Stimulated activated CD4-positive, alpha-beta T cell treated with anti-CD3 and anti-CD28 coated beads, Interleukin-2, amount 100 ng/mL, for 48 hours (primary cell): ENCODE data around the gene RAB31.
"Not testable (repeated sequence)": the region's sequence is repeated elsewhere in the genome, so short reads cannot be mapped to it uniquely, and the experiment has no call there.

Source experiments
- DNase-seq, 2 donors: peaks; one replicate each; pipeline ENCODE4 v3.0.0-alpha.2; 2020

Gene RAB31

GRCh38 chr18:9870431-9871008 lies 162.4 kb downstream of the RAB31 start:
- DNase-seq, result no peak

GRCh38 chr18:9871244-9871746 lies 163.2 kb downstream of the RAB31 start:
- no peak for DNase-seq

GRCh38 chr18:9872823-9873222 lies 164.7 kb downstream of the RAB31 start:
- no peak for DNase-seq

- no peak for DNase-seq
Measured at GRCh38 chr18:9874728-9875127, 166.6 kb downstream of the RAB31 start.

DNA sequence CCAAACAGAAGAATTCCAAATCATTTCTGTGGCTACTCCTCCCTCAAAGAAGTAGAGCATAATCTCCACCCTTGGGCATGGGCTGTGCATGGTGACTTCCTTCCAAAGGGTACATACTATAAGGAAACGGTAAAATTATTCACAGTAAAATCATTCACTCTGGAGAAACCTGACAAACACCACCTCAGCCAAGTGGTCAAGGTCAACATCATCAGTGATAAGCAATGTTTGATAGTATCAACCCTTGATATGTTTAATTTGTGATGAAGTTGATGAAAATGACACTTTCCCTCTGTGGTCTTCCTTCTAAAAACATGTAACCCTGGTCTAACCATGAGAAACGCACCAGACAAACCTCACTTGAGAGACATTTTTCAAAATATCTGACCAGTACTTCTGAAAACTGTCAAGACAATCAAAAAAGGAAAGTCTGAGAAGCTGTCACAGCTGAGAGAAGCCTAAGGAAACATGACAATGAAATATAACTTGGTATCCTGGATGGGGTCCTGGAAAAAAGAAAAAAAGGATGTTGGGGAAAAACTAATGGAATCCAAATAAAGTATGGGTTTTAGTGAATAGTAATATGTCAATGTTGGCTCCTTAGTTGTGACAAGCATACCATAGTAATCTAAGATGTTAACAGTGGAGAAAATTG lies 168.2 kb downstream of the RAB31 start:
- DNase-seq, result no peak

DNA sequence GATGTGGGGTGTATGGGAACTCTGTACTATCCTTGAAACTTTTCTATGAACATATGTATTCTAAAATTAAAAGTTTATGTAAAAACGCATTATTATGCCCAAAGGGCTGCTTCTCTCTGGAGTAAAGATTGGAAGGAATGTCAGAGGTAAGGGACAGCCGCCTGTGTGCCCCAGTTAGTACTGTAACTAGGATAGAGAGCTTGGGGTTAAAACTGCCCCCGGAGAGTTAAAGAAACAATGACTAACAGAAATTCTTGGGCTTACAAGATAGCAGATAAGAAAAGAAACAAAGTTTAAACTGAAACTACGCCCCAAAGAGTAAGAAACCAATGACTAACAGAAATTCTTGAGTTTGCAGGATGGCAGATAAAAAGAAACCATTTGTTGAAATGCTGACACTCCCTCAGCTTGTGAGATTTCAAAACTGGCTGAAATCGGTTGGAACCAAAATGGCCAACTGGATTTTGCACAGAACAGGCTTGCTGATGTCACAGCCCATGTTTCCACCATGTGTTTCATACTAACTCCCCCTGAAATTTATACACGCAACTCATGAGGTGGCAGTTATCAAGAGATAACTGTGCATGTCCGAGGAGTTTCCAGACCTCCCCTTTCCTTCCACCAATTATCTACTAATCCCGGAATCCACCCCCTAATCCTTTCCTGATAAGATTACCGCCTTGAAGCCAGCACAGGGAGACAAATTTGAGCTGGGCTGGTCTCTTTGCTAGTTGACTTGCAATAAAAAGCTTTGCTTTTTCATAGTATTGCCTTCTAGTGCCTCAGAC lies 169.0 kb downstream of the RAB31 start:
- no peak for DNase-seq

GRCh38 chr18:9877655-9878014 lies 169.5 kb downstream of the RAB31 start:
- no peak for DNase-seq

DNA sequence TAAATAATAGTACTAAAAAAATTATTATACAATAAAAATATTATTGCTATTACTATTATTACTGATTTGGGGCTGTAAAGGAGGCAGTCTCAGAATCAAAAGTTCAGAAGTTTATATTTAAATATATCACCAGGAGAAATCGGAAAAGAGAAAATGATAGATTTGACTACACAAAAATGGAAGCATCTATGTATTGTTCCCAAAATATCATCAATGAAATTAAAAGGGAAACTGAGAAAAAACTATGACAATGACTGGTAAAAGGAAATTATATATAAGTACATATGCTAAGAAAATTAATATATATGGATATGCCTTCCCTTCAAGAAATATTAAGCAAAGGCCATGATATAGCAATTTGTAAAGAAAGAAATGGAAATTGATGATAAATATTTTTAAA lies 170.0 kb downstream of the RAB31 start:
- no peak for DNase-seq

DNA sequence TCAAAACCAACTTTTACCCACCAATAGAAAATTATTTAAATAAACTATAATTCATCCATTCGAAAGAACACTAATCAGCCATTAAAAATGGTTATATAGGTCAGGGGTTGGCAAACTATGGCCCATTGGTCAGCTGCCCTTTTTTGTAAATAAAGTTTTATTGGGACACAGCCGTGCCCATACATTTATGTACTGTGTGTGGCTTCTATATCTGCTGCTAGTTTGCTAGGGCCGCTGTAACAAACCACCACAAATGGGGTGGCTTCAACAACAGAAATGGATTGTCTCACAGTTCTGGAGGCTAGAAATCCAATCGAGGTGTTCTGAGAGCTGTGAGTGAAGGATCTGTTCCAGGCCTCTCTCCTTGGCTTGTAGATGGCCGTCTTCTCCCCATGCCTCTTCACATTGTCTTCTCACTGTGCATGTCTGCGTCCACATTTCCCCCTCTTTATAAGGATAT lies 170.7 kb downstream of the RAB31 start:
- DNase-seq, result no peak

DNA sequence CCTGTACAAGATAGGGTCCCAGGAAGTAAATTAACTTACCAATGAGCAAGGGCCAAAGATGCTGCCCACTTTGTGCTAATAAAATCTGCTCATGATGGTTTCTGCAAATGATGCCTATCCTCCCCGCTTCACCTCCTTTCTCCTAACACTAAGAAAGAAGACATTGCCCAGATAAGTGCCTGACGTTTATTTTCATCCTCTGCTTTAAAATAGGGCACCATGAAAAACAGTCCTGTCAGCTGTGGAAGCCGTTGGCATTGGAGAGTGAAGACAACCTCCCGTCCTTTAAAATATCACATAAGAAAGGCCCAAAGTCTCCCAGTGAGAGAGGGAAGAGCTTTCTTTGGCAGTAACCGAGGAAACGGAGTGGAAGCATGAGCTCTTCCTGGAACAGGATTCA lies 176.0 kb downstream of the RAB31 start:
- no peak for DNase-seq

DNA sequence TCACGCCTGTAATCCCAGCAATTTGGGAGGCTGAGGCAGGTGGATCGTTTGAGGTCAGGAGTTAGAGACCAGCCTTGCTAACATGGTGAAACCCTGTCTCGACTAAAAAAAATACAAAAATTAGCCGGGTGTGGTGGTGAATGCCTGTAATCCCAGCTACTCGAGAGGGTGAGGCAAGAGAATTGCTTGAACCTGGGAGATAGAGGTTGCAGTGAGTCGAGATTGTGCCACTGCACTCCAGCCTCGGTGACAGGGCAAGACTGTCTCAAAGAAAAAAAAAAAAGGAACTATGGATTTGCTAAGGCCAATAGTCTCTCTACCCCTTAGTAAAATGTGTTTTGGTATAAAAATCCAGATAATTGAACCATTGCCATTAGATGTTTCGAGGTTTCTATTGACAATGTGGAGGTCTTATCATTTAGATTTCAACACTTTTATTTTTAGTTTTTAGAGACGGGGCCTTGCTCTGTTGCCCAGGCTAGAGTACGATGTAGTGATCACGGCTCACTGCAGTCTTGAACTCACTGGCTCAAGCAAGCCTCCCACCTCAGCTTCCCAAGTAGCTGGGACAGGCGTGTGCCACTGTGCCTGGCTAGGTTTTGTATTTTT lies 176.5 kb downstream of the RAB31 start:
- no peak for DNase-seq

GRCh38 chr18:9885170-9886004 lies 177.3 kb downstream of the RAB31 start, which contains the start of gene TXNDC2:
Gene TXNDC2, plus strand, starts transcription at chr18:9885973. Its CDS starts 708 bp downstream, at chr18:9886681.
- DNase-seq, result no peak

DNA sequence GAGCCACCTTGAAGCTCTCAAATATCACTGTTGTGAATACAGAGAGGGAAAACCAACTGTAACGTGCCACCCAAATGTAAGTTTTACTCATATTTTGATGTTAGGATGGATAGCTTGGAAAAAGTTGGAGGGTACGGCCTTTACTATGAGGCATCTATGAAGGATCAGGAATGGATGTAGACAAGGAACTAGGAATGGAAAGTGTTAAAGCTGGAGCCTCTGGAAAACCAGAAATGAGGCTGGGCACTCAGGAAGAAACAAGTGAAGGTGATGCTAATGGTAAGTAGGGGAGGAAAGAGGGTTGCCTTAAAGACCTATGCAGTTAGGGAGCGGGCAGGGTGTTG lies 177.9 kb downstream of the RAB31 start:
- no peak for DNase-seq

DNA sequence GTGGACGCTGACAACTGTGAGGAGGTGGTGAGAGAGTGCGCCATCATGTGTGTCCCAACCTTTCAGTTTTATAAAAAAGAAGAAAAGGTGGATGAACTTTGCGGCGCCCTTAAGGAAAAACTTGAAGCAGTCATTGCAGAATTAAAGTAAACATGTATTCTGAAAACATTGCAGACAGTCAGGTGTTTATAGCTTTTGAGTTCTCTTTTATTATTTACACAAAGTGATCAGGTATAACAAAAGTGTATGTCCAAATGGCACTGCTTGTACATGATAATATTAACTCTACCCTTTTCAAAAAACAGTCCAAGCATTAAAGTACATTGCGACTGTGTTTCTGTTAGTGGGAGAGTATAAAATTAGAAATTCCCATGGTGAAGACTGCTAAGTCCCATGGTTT lies 179.9 kb downstream of the RAB31 start:
- no peak for DNase-seq

DNA sequence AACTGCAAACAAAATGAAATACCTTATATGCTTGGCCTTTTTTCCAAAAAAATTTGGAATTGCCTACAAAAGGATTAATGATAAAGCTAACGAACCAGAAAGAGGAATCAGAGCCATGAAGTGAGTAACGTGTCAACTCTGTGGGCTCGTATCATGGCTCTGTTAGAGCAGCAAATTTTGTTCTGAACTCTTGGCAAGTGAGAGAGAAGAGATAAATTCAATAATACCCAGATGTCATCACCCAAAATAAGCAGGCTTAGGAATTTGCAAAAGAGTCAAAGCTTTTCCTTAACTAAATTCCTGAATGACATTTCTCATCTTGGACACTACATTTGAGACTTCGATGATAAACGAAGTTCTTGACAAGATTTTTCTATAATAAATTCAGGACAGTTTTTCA lies 182.1 kb downstream of the RAB31 start:
- no peak for DNase-seq

- no peak for DNase-seq
Measured at GRCh38 chr18:9890957-9891356, 182.9 kb downstream of the RAB31 start.

- DNase-seq, result not testable (repeated sequence)
Measured at GRCh38 chr18:9891515-9891914, 183.4 kb downstream of the RAB31 start.

- DNase-seq, result no peak
Measured at GRCh38 chr18:9894454-9895068, 186.5 kb downstream of the RAB31 start.

DNA sequence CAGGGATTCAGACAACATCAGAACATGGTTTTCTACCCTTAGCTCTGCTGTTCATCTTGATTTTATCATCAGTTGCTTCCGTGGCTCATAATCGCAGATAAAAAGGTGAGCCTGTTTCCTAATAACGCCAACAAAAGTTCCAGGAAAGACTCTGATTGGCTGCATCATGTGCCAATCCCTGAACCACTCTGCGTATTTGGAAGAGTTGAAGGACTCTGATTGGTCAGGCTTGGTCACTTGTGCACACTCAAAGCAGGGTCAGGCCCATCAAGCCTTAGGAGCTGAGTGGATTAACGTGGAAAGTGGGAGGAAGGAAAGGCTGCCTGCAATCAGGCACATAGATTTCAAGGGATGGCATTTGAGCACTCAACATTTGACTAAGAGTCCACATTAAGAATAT lies 189.0 kb downstream of the RAB31 start:
- no peak for DNase-seq

- not testable (repeated sequence) for DNase-seq
Measured at GRCh38 chr18:9897787-9898291, 189.7 kb downstream of the RAB31 start.

DNA sequence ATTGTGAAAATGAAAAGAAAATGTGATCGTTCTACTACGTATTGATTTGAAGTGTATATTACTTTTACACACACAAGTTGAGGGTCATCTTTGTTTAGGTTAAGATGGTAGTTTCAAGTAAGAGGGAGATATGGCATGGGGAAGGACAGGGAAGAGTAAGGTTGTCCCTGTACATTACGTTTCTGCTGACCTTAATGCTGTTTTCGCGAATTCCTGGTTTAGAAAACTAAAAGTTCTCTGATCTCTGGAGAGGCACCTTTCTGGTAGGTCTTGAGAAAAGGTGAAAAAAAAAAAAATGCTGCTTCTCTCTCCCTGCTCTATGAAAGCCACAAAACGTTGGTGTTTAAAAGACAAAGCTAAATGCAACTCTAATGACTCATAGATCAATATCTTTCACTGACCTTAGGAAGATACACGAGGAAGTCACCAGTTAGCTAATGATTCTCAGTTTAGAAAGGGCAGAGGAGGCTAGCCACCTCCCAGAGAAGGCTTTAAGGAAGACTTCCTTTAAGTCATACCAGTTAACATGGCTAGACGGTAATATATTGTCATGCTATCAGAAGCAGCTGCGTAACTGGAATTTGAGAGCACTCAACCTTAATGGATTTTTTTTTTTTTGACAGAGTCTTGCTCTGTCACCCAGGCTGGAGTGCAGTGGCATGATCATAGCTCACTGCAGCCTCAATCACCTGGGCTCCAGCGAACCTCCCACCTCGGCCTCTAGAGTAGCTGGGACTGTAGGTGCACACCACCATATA lies 190.9 kb downstream of the RAB31 start:
- no peak for DNase-seq
